GM19397 (cell line): ENCODE results near the gene GPR89B.
A peak's percentile ranks its signal among the peaks of the same experiment; 100 is the strongest.
"Not testable (repeated sequence)": the region's sequence is repeated elsewhere in the genome, so short reads cannot be mapped to it uniquely, and the experiment has no call there.

ENCODE experiments used
- ATAC-seq: cut with Tn5 transposase; IDR thresholded peaks from one replicate; pipeline ENCODE4 v1.9.1; 2021; ENCODE audit warnings: mild to moderate bottlenecking, moderate library complexity; ENCODE audit not compliant: unreplicated experiment

The GPR89B gene

DNA sequence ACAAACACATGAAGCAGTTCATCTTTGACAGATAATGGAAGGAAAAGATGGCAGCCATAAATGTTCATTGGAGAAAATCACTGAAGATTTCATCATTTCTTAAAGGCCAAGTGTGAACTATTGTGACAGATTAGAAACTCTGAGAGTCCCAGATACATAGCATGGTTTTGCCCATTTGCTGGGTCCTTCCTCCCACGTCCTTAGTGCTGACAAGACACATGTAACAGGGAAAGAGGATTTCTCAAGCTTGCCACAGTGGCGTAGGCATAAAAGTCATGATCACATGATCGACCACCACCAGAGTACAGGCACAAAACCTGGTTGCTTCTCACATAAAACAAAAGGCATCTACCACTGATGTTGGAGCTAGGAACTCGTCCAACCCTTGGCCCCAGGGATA is 98.8 kb downstream of the GPR89B start:
- not testable (repeated sequence) for ATAC-seq

DNA sequence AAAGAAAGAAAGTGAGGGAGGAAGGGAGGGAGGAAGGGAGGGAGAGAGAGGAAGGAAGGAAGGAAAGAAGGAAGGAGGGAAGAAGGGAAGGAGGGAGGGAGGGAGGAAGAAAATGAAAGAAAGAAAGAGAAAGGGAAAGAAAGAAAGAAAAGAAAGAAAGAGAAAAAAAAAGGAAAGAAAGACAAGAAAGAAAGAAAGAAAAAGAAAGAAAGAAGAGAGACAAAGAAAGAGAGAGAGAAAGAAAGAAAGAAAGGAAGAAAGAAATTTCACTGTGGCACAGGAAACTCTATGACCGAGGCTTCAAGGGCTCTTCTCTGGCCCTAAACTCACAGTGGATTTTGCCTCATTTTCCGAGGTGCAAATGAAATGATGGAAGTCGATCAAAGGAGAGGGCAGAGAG is 104.0 kb downstream of the GPR89B start:
- ATAC-seq: not testable (repeated sequence)

DNA sequence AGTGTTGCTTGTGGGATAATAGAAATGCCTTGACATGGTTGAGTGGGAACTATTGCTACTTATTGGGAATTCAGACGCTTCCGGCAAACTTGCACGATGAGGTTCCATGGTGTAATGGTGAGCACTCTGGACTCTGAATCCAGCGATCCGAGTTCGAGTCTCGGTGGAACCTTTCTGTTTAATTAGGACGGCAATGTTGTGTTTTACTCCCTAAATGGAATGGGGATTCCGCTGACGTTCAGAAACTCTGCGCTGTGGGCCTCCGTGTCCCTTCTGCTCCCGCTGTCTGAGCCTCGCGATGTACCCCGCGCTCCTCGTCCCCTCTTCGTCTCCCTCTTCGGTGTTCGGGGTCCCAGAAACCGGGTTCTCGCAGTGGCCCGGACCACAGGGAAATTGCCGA is 104.5 kb downstream of the GPR89B start:
- not testable (repeated sequence) for ATAC-seq

DNA sequence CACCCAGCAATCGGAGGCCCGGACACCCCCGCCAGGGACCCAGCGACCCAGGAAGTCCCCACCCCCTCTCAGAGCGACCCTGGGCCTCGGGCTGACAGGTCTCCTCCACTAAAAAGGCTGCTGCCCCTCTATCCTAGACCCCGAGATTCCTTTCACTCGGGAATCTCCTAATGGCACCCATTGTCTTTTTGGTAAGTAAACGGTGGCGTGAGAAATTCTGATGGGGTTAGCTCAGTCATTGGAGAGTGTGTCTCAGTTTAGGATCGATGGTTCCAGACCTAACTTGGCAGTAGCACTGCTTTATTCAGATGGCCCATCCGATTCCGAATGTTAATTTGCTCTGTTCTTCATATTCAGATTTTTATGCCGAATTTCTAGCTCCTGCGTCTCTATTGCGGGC is 104.9 kb downstream of the GPR89B start:
- ATAC-seq: not testable (repeated sequence)

DNA sequence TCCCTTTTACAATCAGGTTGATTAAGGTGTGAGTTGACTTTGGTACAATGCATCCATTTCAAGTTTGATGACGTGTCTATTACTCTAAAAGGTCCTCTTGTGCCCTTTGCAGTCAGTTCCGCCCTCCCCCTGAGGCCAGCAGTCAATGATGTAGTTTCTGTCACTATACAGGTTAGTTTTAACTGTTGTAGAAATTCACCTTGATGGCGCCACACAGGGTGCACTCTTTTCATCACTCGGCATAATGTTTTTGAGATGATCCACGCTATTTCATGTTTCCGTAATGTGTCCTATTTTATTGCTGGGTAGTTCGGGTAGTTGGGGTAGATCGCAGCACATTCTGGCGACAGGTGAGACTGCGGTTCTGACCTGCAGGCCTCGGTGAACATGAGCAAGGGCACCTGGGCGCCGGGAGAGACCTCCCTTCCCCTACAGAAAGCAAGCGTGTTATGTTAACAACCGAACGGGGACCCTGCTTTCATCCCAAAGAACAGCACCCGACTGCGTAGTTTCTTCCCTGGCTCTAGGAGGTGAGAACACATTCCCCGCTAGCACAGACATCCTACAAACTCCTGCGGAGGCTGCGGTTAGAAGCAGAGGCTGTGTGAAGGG is 109.7 kb downstream of the GPR89B start:
- ATAC-seq: not testable (repeated sequence)

DNA sequence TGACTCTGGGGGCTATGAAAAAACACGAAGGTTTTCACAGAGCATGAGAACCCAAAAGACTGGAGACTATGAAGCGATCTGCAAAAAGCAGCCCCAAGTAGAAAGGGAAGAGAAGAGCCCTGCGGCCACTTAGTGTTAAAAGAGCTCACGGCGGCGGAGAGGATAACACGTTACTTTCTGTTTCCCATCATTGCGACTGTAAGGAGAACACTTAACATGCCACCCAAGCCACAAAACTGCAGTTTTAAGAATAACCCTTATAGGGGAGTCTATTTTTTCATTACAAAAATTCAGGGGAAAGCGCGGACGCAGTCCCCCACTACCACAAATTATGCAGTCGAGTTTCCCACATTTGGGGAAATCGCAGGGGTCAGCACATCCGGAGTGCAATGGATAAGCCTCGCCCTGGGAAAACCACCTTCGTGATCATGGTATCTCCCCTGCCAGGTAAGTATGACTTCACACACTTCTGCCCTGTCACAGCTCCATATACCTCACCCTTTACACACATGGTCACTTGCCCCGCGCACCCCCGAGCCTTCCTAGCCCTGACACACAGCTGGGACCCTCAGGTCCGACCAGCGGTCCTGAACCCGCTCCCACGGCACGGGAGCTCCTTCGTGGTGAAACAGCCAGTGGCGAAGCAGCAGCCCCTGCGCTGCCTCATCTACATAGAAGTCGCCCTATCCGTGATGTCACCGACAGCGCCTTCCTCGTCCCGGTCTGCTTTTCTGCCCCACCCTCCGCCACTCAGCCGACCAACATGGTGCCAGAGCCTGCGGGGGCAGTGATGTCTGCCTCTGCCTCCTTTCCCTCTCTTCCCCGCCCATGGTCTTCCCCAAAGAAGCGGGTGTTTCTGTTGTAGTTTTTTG is 110.5 kb downstream of the GPR89B start:
- peak; percentile 80 for ATAC-seq
